22Rv1 (cell line): ENCODE results near the gene LRPAP1.

ENCODE experiments used
- H3K27ac ChIP-seq: fragments of 450-650 bp; 2 replicates; pipeline ENCODE4 v1.5.1; 2017
- CTCF ChIP-seq: fragments of 450-650 bp; IDR thresholded peaks from 2 replicates; pipeline ENCODE4 v1.5.1; 2017; ENCODE audit warnings: mild to moderate bottlenecking
- ZFX ChIP-seq: fragments of 450-650 bp; IDR thresholded peaks from 2 replicates; pipeline ENCODE4 v1.6.1; 2017; ENCODE audit warnings: antibody characterized with exemption, borderline replicate concordance

LRPAP1 gene

GRCh38 chr4:3523146-3523627 is 9.0 kb downstream of the LRPAP1 start:
- no peak overlapping the region for H3K27ac ChIP-seq
- TF ChIP-seq ZFX, result no peak
- no peak for TF ChIP-seq CTCF

GRCh38 chr4:3522651-3523050 is 9.6 kb downstream of the LRPAP1 start:
- H3K27ac ChIP-seq, result no peak overlapping the region
- TF ChIP-seq CTCF (no peak), ZFX (no peak)

- TF ChIP-seq ZFX (no peak), CTCF (no peak)
- no peak overlapping the region for H3K27ac ChIP-seq
Observed at GRCh38 chr4:3522326-3522640, 9.9 kb downstream of the LRPAP1 start.

GRCh38 chr4:3521621-3522325 is 10.4 kb downstream of the LRPAP1 start:
- H3K27ac ChIP-seq, result no peak overlapping the region
- TF ChIP-seq CTCF (no peak), ZFX (no peak)

- no peak overlapping the region for H3K27ac ChIP-seq
- no peak for TF ChIP-seq CTCF
- TF ChIP-seq ZFX, result no peak
Observed at GRCh38 chr4:3520796-3521600, 11.2 kb downstream of the LRPAP1 start.

GRCh38 chr4:3520276-3520675 is 11.9 kb downstream of the LRPAP1 start:
- no peak overlapping the region for H3K27ac ChIP-seq
- TF ChIP-seq ZFX (no peak), CTCF (no peak)
